ENCODE results near the gene COX6B1. TPM values are rescaled to one million over a fixed set of nuclear protein-coding genes. Genes with fewer than 3 reads are reported as not detected.

Gene COX6B1
- total RNA-seq, 1 donor from 2014 or later, result 448 TPM

DNA sequence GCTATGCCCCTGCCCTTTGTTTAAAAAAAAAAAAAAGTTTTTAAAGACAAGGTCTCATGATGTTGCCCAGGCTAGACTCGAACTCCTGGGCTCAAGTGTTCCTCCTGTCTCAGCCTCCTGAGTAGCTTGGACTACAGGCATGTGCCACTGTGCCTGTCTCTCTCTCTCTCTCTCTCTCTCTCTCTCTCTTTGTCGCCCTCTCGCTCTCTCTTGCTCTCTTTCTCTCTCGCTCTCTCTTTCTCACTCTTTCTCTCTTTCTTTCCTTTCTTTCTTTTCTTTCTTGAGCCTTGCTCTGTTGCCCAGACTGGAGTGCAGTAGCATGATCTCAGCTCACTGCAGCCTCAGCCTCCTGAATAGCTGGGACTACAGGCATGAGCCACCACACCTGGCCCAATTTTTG, 7.5 kb downstream of the COX6B1 start:
- Mint-ChIP-seq H3K27me3 (ENCODE audit: unreplicated experiment) (no peaks in the 10 kb centered on the region), H3K36me3 (ENCODE audit: unreplicated experiment) (peaks cover 3% of the 10 kb centered on the region), H3K4me3 (ENCODE audit: unreplicated experiment) (no peak overlapping the region), H3K27ac (ENCODE audit: unreplicated experiment) (no peak overlapping the region), H3K4me1 (ENCODE audit: low read depth, unreplicated experiment) (no peaks in the 10 kb centered on the region), H3K9me3 (ENCODE audit: unreplicated experiment) (peaks cover 2% of the 10 kb centered on the region)
- TF ChIP-seq CTCF (IDR thresholded peaks at IDR 0.05; ENCODE audit: partially characterized antibody, unreplicated experiment), result no peak
- no peak for DNase-seq

DNA sequence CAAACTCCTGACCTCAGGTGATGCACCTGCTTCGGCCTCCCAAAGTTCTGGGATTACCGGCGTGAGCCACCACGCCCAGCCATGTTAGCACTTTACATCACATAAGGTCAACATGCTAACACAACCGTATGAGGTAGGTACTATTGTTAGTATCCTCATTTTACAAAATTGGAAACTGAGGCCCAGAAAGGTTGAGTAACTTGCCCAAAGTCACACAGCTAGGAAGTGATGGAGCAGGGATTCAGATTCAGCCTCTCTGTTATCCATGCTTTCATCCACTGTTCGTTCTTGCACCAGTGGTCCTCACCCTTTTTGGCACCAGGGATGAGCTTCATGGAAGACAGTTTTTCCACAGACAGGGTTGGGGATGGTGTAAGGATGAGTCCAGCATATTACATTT, 8.6 kb downstream of the COX6B1 start:
- no peaks in the 10 kb centered on the region for H3K4me1 Mint-ChIP-seq (ENCODE audit: low read depth, unreplicated experiment)
- no peak overlapping the region for H3K27ac Mint-ChIP-seq (ENCODE audit: unreplicated experiment)
- no peaks in the 10 kb centered on the region for H3K27me3 Mint-ChIP-seq (ENCODE audit: unreplicated experiment)
- H3K9me3 Mint-ChIP-seq (ENCODE audit: unreplicated experiment), result peaks cover 2% of the 10 kb centered on the region
- H3K36me3 Mint-ChIP-seq (ENCODE audit: unreplicated experiment), result peaks cover 3% of the 10 kb centered on the region
- DNase-seq, result no peak
- H3K4me3 Mint-ChIP-seq (ENCODE audit: unreplicated experiment), result no peak overlapping the region
- no peak for TF ChIP-seq CTCF (IDR thresholded peaks at IDR 0.05; ENCODE audit: partially characterized antibody, unreplicated experiment)

- H3K4me3 Mint-ChIP-seq (ENCODE audit: unreplicated experiment), result no peak overlapping the region
- H3K4me1 Mint-ChIP-seq (ENCODE audit: low read depth, unreplicated experiment), result no peaks in the 10 kb centered on the region
- H3K27ac Mint-ChIP-seq (ENCODE audit: unreplicated experiment), result peak overlapping the region; percentile 59
- DNase-seq, result no peak
- peak; percentile 55 for TF ChIP-seq CTCF (IDR thresholded peaks at IDR 0.05; ENCODE audit: partially characterized antibody, unreplicated experiment)
- peaks cover 3% of the 10 kb centered on the region for H3K36me3 Mint-ChIP-seq (ENCODE audit: unreplicated experiment)
- peaks cover 2% of the 10 kb centered on the region for H3K9me3 Mint-ChIP-seq (ENCODE audit: unreplicated experiment)
- peaks cover 2% of the 10 kb centered on the region for H3K27me3 Mint-ChIP-seq (ENCODE audit: unreplicated experiment)
Measured at GRCh38 chr19:35657904-35658700, 10.0 kb downstream of the COX6B1 start.

DNA sequence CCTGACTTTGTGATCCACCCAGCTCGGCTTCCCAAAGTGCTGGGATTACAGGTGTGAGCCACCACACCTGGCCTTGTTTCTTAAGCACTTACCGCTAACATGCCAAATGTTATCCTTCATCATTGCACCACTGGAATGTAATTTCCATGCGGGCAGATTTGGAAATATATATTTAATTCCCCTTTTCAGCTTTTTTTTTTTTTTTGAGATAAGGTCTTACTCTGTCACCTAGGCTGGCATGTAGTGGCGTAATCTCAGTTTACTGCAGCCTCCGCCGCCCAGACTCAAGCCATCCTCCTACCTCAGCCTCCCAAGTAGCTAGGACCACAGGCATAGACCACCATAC, 13.8 kb downstream of the COX6B1 start:
- no peak overlapping the region for H3K27ac Mint-ChIP-seq (ENCODE audit: unreplicated experiment)
- peaks cover 3% of the 10 kb centered on the region for H3K27me3 Mint-ChIP-seq (ENCODE audit: unreplicated experiment)
- H3K36me3 Mint-ChIP-seq (ENCODE audit: unreplicated experiment), result no peaks in the 10 kb centered on the region

More for the DNA sequence above, 13.8 kb downstream of the COX6B1 start:
- no peaks in the 10 kb centered on the region for H3K9me3 Mint-ChIP-seq (ENCODE audit: unreplicated experiment)
- no peak for TF ChIP-seq CTCF (IDR thresholded peaks at IDR 0.05; ENCODE audit: partially characterized antibody, unreplicated experiment)
- DNase-seq, result no peak
- H3K4me1 Mint-ChIP-seq (ENCODE audit: low read depth, unreplicated experiment), result no peaks in the 10 kb centered on the region
- no peak overlapping the region for H3K4me3 Mint-ChIP-seq (ENCODE audit: unreplicated experiment)
